ENCODE measurements around the gene KLHL29.

DNA sequence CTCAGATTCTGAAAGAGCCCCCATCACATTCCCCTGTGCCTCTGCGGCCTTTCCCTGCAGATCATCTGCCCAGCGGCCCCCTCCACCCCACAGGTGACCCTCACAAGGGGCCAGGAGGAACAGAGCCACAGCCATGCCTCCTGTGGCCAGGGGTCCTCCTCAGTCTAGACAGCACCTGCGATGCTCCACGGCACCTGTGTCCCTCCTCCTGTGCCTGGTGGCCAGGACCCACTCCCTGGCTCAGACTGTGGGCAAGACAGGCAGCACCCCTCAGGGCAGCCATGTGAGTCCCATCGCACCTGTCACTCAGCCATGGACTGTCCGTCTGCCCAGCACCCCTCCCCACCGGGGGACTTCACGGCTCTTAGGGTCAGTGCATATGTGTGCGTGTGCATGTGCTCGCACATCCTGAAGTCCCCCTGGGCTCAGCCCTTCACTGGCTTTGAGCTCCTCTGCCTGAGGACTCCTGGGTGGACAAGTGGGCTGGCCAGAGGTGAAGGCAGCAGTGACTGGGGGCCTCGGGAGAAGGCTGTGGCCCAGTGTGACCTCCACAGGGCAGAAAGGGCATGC is 304.2 kb downstream of the KLHL29 start:
- TF ChIP-seq, protein P1, sequence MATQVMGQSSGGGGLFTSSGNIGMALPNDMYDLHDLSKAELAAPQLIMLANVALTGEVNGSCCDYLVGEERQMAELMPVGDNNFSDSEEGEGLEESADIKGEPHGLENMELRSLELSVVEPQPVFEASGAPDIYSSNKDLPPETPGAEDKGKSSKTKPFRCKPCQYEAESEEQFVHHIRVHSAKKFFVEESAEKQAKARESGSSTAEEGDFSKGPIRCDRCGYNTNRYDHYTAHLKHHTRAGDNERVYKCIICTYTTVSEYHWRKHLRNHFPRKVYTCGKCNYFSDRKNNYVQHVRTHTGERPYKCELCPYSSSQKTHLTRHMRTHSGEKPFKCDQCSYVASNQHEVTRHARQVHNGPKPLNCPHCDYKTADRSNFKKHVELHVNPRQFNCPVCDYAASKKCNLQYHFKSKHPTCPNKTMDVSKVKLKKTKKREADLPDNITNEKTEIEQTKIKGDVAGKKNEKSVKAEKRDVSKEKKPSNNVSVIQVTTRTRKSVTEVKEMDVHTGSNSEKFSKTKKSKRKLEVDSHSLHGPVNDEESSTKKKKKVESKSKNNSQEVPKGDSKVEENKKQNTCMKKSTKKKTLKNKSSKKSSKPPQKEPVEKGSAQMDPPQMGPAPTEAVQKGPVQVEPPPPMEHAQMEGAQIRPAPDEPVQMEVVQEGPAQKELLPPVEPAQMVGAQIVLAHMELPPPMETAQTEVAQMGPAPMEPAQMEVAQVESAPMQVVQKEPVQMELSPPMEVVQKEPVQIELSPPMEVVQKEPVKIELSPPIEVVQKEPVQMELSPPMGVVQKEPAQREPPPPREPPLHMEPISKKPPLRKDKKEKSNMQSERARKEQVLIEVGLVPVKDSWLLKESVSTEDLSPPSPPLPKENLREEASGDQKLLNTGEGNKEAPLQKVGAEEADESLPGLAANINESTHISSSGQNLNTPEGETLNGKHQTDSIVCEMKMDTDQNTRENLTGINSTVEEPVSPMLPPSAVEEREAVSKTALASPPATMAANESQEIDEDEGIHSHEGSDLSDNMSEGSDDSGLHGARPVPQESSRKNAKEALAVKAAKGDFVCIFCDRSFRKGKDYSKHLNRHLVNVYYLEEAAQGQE (IDR thresholded peaks at IDR 0.05; ENCODE audit: insufficient read depth in 1 of 2, low read depth in 2 of 2, low read length in 2 of 2): no peak
- no peak for TF ChIP-seq TAF1 (IDR thresholded peaks at IDR 0.05; ENCODE audit: borderline replicate concordance, insufficient read depth, low read length)
- TF ChIP-seq POLR2AphosphoS5 (IDR thresholded peaks at IDR 0.05; ENCODE audit: low read depth, low read length): no peak
